H1 (cell line): Measurements from ENCODE around the gene HERC3. TPM values are rescaled to one million over a fixed set of nuclear protein-coding genes. Genes with fewer than 3 reads are reported as not detected.

Source experiments
- CTCF ChIA-PET: fragments of 300-600 bp; sonication (Branson Sonifier 250); formaldehyde crosslinking; loops from one replicate; lab custom pipeline; 2021; ENCODE audit not compliant: partially characterized antibody; lab: Charles Lee
- POLR2A ChIA-PET: fragments of 300-600 bp; sonication (Branson Sonifier 250); formaldehyde crosslinking; loops from one replicate; lab custom pipeline; 2021; ENCODE audit warnings: inconsistent platforms; ENCODE audit not compliant: partially characterized antibody; lab: Charles Lee
- DNase-seq, 2 experiments: peaks; one replicate each; pipeline versions ENCODE4 v3.0.0 to v3.0.0-alpha.2; 2010 to 2022; ENCODE audit warnings: low spot score in 2 of 2, low read depth in 1 of 2, mixed read lengths in 1 of 2
- FAIRE-seq: peaks from 2 replicates; lab custom pipeline; 2011; peaks lifted over from hg19 to GRCh38; lab: Jason Lieb, UNC
- H2AFZ ChIP-seq: 2 replicates; pipeline ENCODE4 v1.8.1; 2012; ENCODE audit warnings: low read length, inconsistent platforms
- H2AK5ac ChIP-seq: 2 replicates; pipeline ENCODE4 v1.6.1; 2013; ENCODE audit warnings: low read depth, low read length
- H2BK120ac ChIP-seq: replicated peaks from 2 replicates; pipeline ENCODE3; 2013; ENCODE audit warnings: low read depth, low read length, inconsistent platforms
- H2BK12ac ChIP-seq: 2 replicates; pipeline ENCODE4 v1.6.1; 2013; ENCODE audit warnings: low read depth, low read length
- H2BK15ac ChIP-seq: 2 replicates; pipeline ENCODE4 v1.6.1; 2013; ENCODE audit warnings: low read length
- H2BK20ac ChIP-seq: 2 replicates; pipeline ENCODE4 v1.6.1; 2013; ENCODE audit warnings: low read length
- H2BK5ac ChIP-seq: 2 replicates; pipeline ENCODE4 v1.6.1; 2013; ENCODE audit warnings: low read depth, low read length
- H3K14ac ChIP-seq: 2 replicates; pipeline ENCODE4 v1.6.1; 2013; ENCODE audit warnings: inconsistent platforms; ENCODE audit not compliant: insufficient read length
- H3K18ac ChIP-seq: 2 replicates; pipeline ENCODE4 v1.6.1; 2013; ENCODE audit warnings: low read length; ENCODE audit errors: extremely low read depth
- H3K23ac ChIP-seq: 2 replicates; pipeline ENCODE4 v1.6.1; 2013; ENCODE audit warnings: inconsistent platforms; ENCODE audit not compliant: insufficient read length
- H3K23me2 ChIP-seq: 2 replicates; pipeline ENCODE4 v1.6.1; 2013; ENCODE audit warnings: low read depth, low read length
- H3K27ac ChIP-seq: 2 replicates; pipeline ENCODE4 v1.6.1; 2011; ENCODE audit warnings: low read depth, low read length, inconsistent platforms
- H3K27me3 ChIP-seq, 4 experiments: replicated peaks in 1 of 4; 1 replicate in 1 of 4; 2 replicates in 3 of 4; pipeline versions ENCODE4 v1.6.1 to v1.8.1; 2011 to 2013; ENCODE audit warnings: low read length in 3 of 4, mild to moderate bottlenecking in 3 of 4, inconsistent platforms in 2 of 4, mixed read lengths in 2 of 4, moderate library complexity in 1 of 4; ENCODE audit not compliant: control insufficient read depth in 3 of 4, insufficient read depth in 3 of 4; ENCODE audit errors: extremely low read depth in 1 of 4
- H3K36me3 ChIP-seq, 4 experiments: 2 replicates each; pipeline versions ENCODE4 v1.6.1 to v1.8.1; 2011 to 2013; ENCODE audit warnings: mild to moderate bottlenecking in 4 of 4, low read length in 3 of 4, moderate library complexity in 2 of 4, control low read depth in 1 of 4, inconsistent platforms in 1 of 4; ENCODE audit not compliant: insufficient read depth in 4 of 4, control insufficient read depth in 2 of 4
- H3K4ac ChIP-seq: replicated peaks from 2 replicates; pipeline ENCODE3; 2013; ENCODE audit warnings: low read length, low read depth, mixed read lengths, inconsistent platforms; ENCODE audit not compliant: insufficient read length
- H3K4me1 ChIP-seq, 4 experiments: replicated peaks in 1 of 4; 1 replicate in 1 of 4; 2 replicates in 3 of 4; pipeline versions ENCODE4 v1.6.1 to v1.8.1; 2011 to 2013; ENCODE audit warnings: low read length in 3 of 4, inconsistent platforms in 2 of 4, mixed read lengths in 1 of 4; ENCODE audit not compliant: insufficient read depth in 4 of 4, control insufficient read depth in 3 of 4
- H3K4me2 ChIP-seq, 2 experiments: 2 replicates each; pipeline versions ENCODE4 v1.6.1 to v1.8.1; 2011 to 2013; ENCODE audit warnings: low read depth in 2 of 2, low read length in 2 of 2, control low read depth in 1 of 2, inconsistent platforms in 1 of 2, mild to moderate bottlenecking in 1 of 2; ENCODE audit not compliant: insufficient read depth in 1 of 2
- H3K4me3 ChIP-seq, 4 experiments: fragments of 200-600, 300-600 bp in 1 of 4; sonication (generic), shearing (Covaris generic), sonication (Bioruptor Twin) in 1 of 4; 2 replicates each; pipeline versions ENCODE4 v1.5.1 to v1.8.1; 2011 to 2016; ENCODE audit warnings: low read length in 4 of 4, low read depth in 3 of 4, control low read depth in 2 of 4, inconsistent platforms in 2 of 4, mild to moderate bottlenecking in 2 of 4, mixed read lengths in 1 of 4, moderate library complexity in 1 of 4; ENCODE audit not compliant: insufficient read depth in 2 of 4; ENCODE audit errors: extremely low read depth in 1 of 4
- H3K56ac ChIP-seq: replicated peaks from 2 replicates; pipeline ENCODE3; 2013; ENCODE audit warnings: low read depth, mild to moderate bottlenecking, mixed read lengths, low read length, inconsistent platforms; ENCODE audit not compliant: insufficient read length
- H3K79me1 ChIP-seq: 2 replicates; pipeline ENCODE4 v1.6.1; 2013; ENCODE audit warnings: low read depth, low read length, control low read depth
- H3K79me2 ChIP-seq, 2 experiments: 2 replicates each; pipeline versions ENCODE4 v1.6.1 to v1.8.1; 2012 to 2013; ENCODE audit warnings: low read length in 2 of 2, mild to moderate bottlenecking in 2 of 2, inconsistent platforms in 1 of 2; ENCODE audit not compliant: insufficient read depth in 2 of 2, control insufficient read depth in 1 of 2
- H3K9ac ChIP-seq, 4 experiments: replicated peaks in 1 of 4; 1 replicate in 1 of 4; 2 replicates in 3 of 4; pipeline versions ENCODE4 v1.6.1 to v1.8.1; 2011 to 2013; ENCODE audit warnings: low read depth in 3 of 4, low read length in 3 of 4, control low read depth in 2 of 4, mild to moderate bottlenecking in 2 of 4, moderate library complexity in 2 of 4, inconsistent platforms in 1 of 4; ENCODE audit errors: extremely low read depth in 1 of 4
- H3K9me3 ChIP-seq, 2 experiments: 2 replicates each; pipeline versions ENCODE4 v1.6.1 to v1.8.1; 2012 to 2013; ENCODE audit warnings: mild to moderate bottlenecking in 2 of 2, moderate library complexity in 2 of 2, control low read depth in 1 of 2, inconsistent platforms in 1 of 2, low read depth in 1 of 2, low read length in 1 of 2, mixed read lengths in 1 of 2; ENCODE audit not compliant: insufficient read depth in 2 of 2
- H4K20me1 ChIP-seq, 2 experiments: replicated peaks in 1 of 2; 2 replicates each; pipeline versions ENCODE3 to v1.8.1; 2011 to 2013; ENCODE audit warnings: inconsistent platforms in 2 of 2, low read length in 2 of 2, mild to moderate bottlenecking in 1 of 2; ENCODE audit not compliant: insufficient read depth in 2 of 2, control insufficient read depth in 1 of 2
- H4K5ac ChIP-seq: 2 replicates; pipeline ENCODE4 v1.6.1; 2013; ENCODE audit warnings: low read length, low read depth, mixed read lengths, inconsistent platforms; ENCODE audit not compliant: insufficient read length
- H4K8ac ChIP-seq: 2 replicates; pipeline ENCODE4 v1.8.0; 2013; ENCODE audit warnings: mild to moderate bottlenecking, moderate library complexity, low read length, inconsistent platforms; ENCODE audit not compliant: insufficient read depth; ENCODE audit errors: extremely low read depth
- H4K91ac ChIP-seq: replicated peaks from 2 replicates; pipeline ENCODE3; 2013; ENCODE audit warnings: low read length, mixed read lengths, inconsistent platforms; ENCODE audit not compliant: insufficient read length
- GABPA ChIP-seq: IDR thresholded peaks from 2 replicates; pipeline ENCODE4 v1.6.1; 2011; ENCODE audit warnings: mild to moderate bottlenecking, low read length, moderate library complexity, borderline replicate concordance; ENCODE audit not compliant: insufficient read depth
- KDM5A ChIP-seq: fragments of 200-600 bp; IDR thresholded peaks from 2 replicates; pipeline ENCODE4 v1.7.1; 2012; ENCODE audit warnings: mild to moderate bottlenecking, low read length, inconsistent platforms, mixed read lengths
- PHF8 ChIP-seq: fragments of 200-600 bp; sonication (generic); conservative IDR thresholded peaks from 2 replicates; pipeline ENCODE4 v1.7.1; 2012; ENCODE audit warnings: low read depth, mild to moderate bottlenecking, inconsistent platforms, low read length, moderate library complexity
- POLR2AphosphoS5 ChIP-seq: IDR thresholded peaks from 2 replicates; pipeline ENCODE4 v1.6.1; 2011; ENCODE audit warnings: low read depth, low read length
- TAF7 ChIP-seq: optimal IDR thresholded peaks from 2 replicates; pipeline ENCODE3; 2011; ENCODE audit warnings: low read depth, mild to moderate bottlenecking, inconsistent platforms, low read length, moderate library complexity, borderline replicate concordance
- TCF12 ChIP-seq: IDR thresholded peaks from 2 replicates; pipeline ENCODE4 v1.6.1; 2011; ENCODE audit warnings: low read depth, mild to moderate bottlenecking, low read length
- YY1 ChIP-seq: IDR thresholded peaks from 2 replicates; pipeline ENCODE4 v1.6.1; 2011; ENCODE audit warnings: low read depth, mild to moderate bottlenecking, low read length
- WGBS, 2 experiments: shearing (Covaris generic) in 1 of 2; methylation state at CpG; one replicate each; pipeline versions ENCODE4 v1.1.6 to v1.1.7; 2013 to 2015; ENCODE audit warnings: low lambda C conversion rate in 2 of 2, mixed read lengths in 2 of 2, inconsistent platforms in 1 of 2, low coverage in 1 of 2, missing lambda C conversion rate in 1 of 2; ENCODE audit not compliant: insufficient replicate concordance in 2 of 2, insufficient coverage in 1 of 2, insufficient read length in 1 of 2; ENCODE audit errors: extremely low coverage in 1 of 2, missing lambda C conversion rate in 1 of 2; 5-methylcytosine and 5-hydroxymethylcytosine counted together
- polyA plus RNA-seq, 7 experiments: library from polyadenylated mRNA; depleted of rRNA in 3 of 7; stranded (reverse) in 5 of 7; unstranded in 2 of 7; fragments of >200 nt in 5 of 7; fragments of 200-250 nt in 2 of 7; gene quantifications; 1 replicate in 5 of 7; 2 replicates in 1 of 7; 4 replicates in 1 of 7; pipeline versions ENCODE4 v1.2.1 to v1.2.3, GENCODE V29; 2011 to 2013; ENCODE audit warnings: missing spikeins in 2 of 7, mixed read lengths in 2 of 7
- total RNA-seq: library from RNA; stranded (reverse); fragmentation: NEBNext Ultra II Directional; extraction: Animal tissue kit (Norgen Biotek cat#: 25700); gene quantifications from 2 replicates; pipeline ENCODE4 v1.2.1, GENCODE V29; 2021
- TF ChIP-seq, protein P1 (sequence below): IDR thresholded peaks from 2 replicates; pipeline ENCODE4 v1.6.1; 2011; ENCODE audit warnings: low read length, improper control_type of control experiment

Gene HERC3
- total and polyA plus RNA-seq, 2 of the 8 experiments (the other 6 are each of a cell fraction or from before 2014, with no cell fraction given) = 1.4 to 5.7 TPM

- Histone ChIP-seq H2BK20ac (no peak overlapping the region), H2BK5ac (no peak overlapping the region), H2BK120ac (no peak overlapping the region), H3K27me3 (no peaks in the 10 kb centered on the region), H2BK12ac (no peak overlapping the region), H3K36me3 (no peaks in the 10 kb centered on the region), H4K20me1 (no peaks in the 10 kb centered on the region), H3K9me3 (no peaks in the 10 kb centered on the region), H3K23me2 (no peaks in the 10 kb centered on the region), H3K4me3 (no peak overlapping the region), H3K23ac (no peak overlapping the region), H4K91ac (no peak overlapping the region), H3K79me1 (no peaks in the 10 kb centered on the region), H3K18ac (no peak overlapping the region), H3K14ac (no peak overlapping the region), H2AK5ac (no peak overlapping the region), H3K4ac (no peak overlapping the region), H3K4me2 (no peak overlapping the region), H3K79me2 (no peaks in the 10 kb centered on the region), H3K9ac (no peak overlapping the region), H3K56ac (no peak overlapping the region), H4K8ac (no peak overlapping the region), H3K4me1 (peaks cover 0 to 4% (median 3%) of the 10 kb centered on the region in 4 experiments; a peak in 6 of 7 replicates), H2AFZ (no peak overlapping the region)
- FAIRE-seq (no peak), DNase-seq (no peak)
- ChIA-PET POLR2A (no interaction called here), CTCF (interaction anchor here (0.5 to 1.2 kb wide), 2 partner anchors 43 to 57 kb away, joined by 3 to 4 read pairs; no protein-coding TSS in a partner anchor)
- WGBS, 2 experiments = 86% methylated on average over 4 of the region's 4 CpGs; no CpG with 5 or more reads in 1 of the 2 experiments
- TF ChIP-seq, protein P1, sequence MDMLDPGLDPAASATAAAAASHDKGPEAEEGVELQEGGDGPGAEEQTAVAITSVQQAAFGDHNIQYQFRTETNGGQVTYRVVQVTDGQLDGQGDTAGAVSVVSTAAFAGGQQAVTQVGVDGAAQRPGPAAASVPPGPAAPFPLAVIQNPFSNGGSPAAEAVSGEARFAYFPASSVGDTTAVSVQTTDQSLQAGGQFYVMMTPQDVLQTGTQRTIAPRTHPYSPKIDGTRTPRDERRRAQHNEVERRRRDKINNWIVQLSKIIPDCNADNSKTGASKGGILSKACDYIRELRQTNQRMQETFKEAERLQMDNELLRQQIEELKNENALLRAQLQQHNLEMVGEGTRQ = no peak
- TF ChIP-seq KDM5A (no peak), PHF8 (no peak), TAF7 (no peak), YY1 (no peak), POLR2AphosphoS5 (no peak), GABPA (no peak), TCF12 (no peak)
- TF ChIP-seq, all 59 proteins: peak for 0
- Histone ChIP-seq H4K5ac (no peak overlapping the region), H3K27ac (no peak overlapping the region), H2BK15ac (no peak overlapping the region)
Observed at GRCh38 chr4:88616275-88617150, 24.2 kb downstream of the HERC3 start.
